ENCODE measurements around the gene RSPH4A. TPM values are rescaled to one million over a fixed set of nuclear protein-coding genes. Genes with fewer than 3 reads are reported as not detected.

Gene RSPH4A
- total and polyA plus RNA-seq, 2 of the 8 experiments (the other 6 are each of a cell fraction or from before 2014, with no cell fraction given) = 0.38 to 0.52 TPM

- H4K91ac ChIP-seq (replicated peaks; ENCODE audit: insufficient read length, low read length) = no peak within 1 kb of the TSS
- H3K4me3 ChIP-seq (ENCODE audit: extremely low read depth in 1 of 4, insufficient read depth in 2 of 4, low read depth in 3 of 4, low read length in 4 of 4) = peak within 1 kb of the TSS; percentile 76 to 97 (median 90)
- H3K18ac ChIP-seq (ENCODE audit: extremely low read depth, low read length) = no peak within 1 kb of the TSS; the same call in 1 of the 2 replicates
- H2BK20ac ChIP-seq (ENCODE audit: low read length) = no peak within 1 kb of the TSS
- peaks cover 5 to 43% of the 10 kb centered on the region in 2 experiments; a peak in 3 of 4 replicates for H3K79me2 ChIP-seq (ENCODE audit: control insufficient read depth in 1 of 2, insufficient read depth in 2 of 2, low read length in 2 of 2)
- H3K9ac ChIP-seq (replicated peaks in 1 of 4; ENCODE audit: extremely low read depth in 1 of 4, low read depth in 3 of 4, low read length in 3 of 4) = peak within 1 kb of the TSS; percentile 84 to 96 (median 84)
- peak within 1 kb of the TSS; percentile 72 for H4K5ac ChIP-seq (ENCODE audit: insufficient read length, low read depth, low read length)
- H2AK5ac ChIP-seq (ENCODE audit: low read depth, low read length) = no peak within 1 kb of the TSS
- no peak within 1 kb of the TSS for H3K23ac ChIP-seq (ENCODE audit: insufficient read length)
- H3K27ac ChIP-seq (ENCODE audit: low read depth, low read length) = peak within 1 kb of the TSS; percentile 27; the same call in 1 of the 2 replicates
- H3K36me3 ChIP-seq (ENCODE audit: control insufficient read depth in 2 of 4, insufficient read depth in 4 of 4, low read length in 3 of 4) = peaks cover 0 to 2% (median 0%) of the 10 kb centered on the region in 4 experiments; a peak in 1 of 8 replicates
- H4K8ac ChIP-seq (ENCODE audit: extremely low read depth, insufficient read depth, low read length) = peak within 1 kb of the TSS; percentile 80; the same call in 1 of the 2 replicates
- no peak within 1 kb of the TSS for H2BK12ac ChIP-seq (ENCODE audit: low read depth, low read length)
- H3K79me1 ChIP-seq (ENCODE audit: low read depth, low read length) = peaks cover 2% of the 10 kb centered on the region
- peak within 1 kb of the TSS; percentile 19 for H2BK120ac ChIP-seq (replicated peaks; ENCODE audit: low read depth, low read length)
- H3K9me3 ChIP-seq (ENCODE audit: insufficient read depth in 2 of 2, low read depth in 1 of 2, low read length in 1 of 2) = no peaks in the 10 kb centered on the region
- peaks cover 0 to 3% of the 10 kb centered on the region in 2 experiments for H4K20me1 ChIP-seq (replicated peaks in 1 of 2; ENCODE audit: control insufficient read depth in 1 of 2, insufficient read depth in 2 of 2, low read length in 2 of 2)
- H3K4ac ChIP-seq (replicated peaks; ENCODE audit: insufficient read length, low read depth, low read length) = no peak within 1 kb of the TSS
- H3K27me3 ChIP-seq (replicated peaks in 1 of 4; ENCODE audit: control insufficient read depth in 3 of 4, extremely low read depth in 1 of 4, insufficient read depth in 3 of 4, low read length in 3 of 4) = no peaks in the 10 kb centered on the region
- peak within 1 kb of the TSS; percentile 35 for H3K14ac ChIP-seq (ENCODE audit: insufficient read length)
- H3K4me1 ChIP-seq (replicated peaks in 1 of 4; ENCODE audit: control insufficient read depth in 3 of 4, insufficient read depth in 4 of 4, low read length in 3 of 4) = peaks cover 0 to 3% (median 1%) of the 10 kb centered on the region in 4 experiments; a peak in 3 of 7 replicates
- peak within 1 kb of the TSS; percentile 76 for H2BK5ac ChIP-seq (ENCODE audit: low read depth, low read length)
- peak; percentile 95 to 98 for DNase-seq (ENCODE audit: low read depth in 1 of 2, low spot score in 2 of 2)
- H2BK15ac ChIP-seq (ENCODE audit: low read length) = no peak within 1 kb of the TSS
- H3K4me2 ChIP-seq (ENCODE audit: insufficient read depth in 1 of 2, low read depth in 2 of 2, low read length in 2 of 2) = peak within 1 kb of the TSS; percentile 74 to 88
- peaks cover 3% of the 10 kb centered on the region; the same call in 1 of the 2 replicates for H3K23me2 ChIP-seq (ENCODE audit: low read depth, low read length)
- WGBS, 2 experiments (ENCODE audit: extremely low coverage in 1 of 2, insufficient coverage in 1 of 2, insufficient read length in 1 of 2, insufficient replicate concordance in 2 of 2, low coverage in 1 of 2, low lambda C conversion rate in 2 of 2, missing lambda C conversion rate in 1 of 2) = 1% methylated on average over 62 of the region's 62 CpGs; no CpG with 5 or more reads in 1 of the 2 experiments
- peak within 1 kb of the TSS; percentile 78 for H2AFZ ChIP-seq (ENCODE audit: low read length)
- peak within 1 kb of the TSS; percentile 60 for H3K56ac ChIP-seq (replicated peaks; ENCODE audit: insufficient read length, low read depth, low read length)
- FAIRE-seq = peak; percentile 39
- POLR2A ChIA-PET (ENCODE audit: partially characterized antibody) = interaction anchor here (0.8 to 1.7 kb wide), 10 partner anchors 10 to 290 kb away, joined by 3 to 12 read pairs (median 3); partner anchors contain the start of genes CALHM4, CALHM6, KPNA5 and RSPH4A
- CTCF ChIA-PET (ENCODE audit: partially characterized antibody) = interaction anchor here (0.5 to 5.9 kb wide), 15 partner anchors 11 to 353 kb away, joined by 3 to 59 read pairs (median 4); partner anchors contain the start of genes CALHM4 and RSPH4A
- TF ChIP-seq SAP30 (IDR thresholded peaks at IDR 0.05; ENCODE audit: insufficient read depth, insufficient replicate concordance, low read length) (no peak), ASH2L (IDR thresholded peaks at IDR 0.05; ENCODE audit: low read length) (peak; percentile 96), CBX8 (IDR thresholded peaks at IDR 0.05; ENCODE audit: borderline replicate concordance, low read depth, low read length) (no peak), POLR2AphosphoS5 (IDR thresholded peaks at IDR 0.05; ENCODE audit: low read depth, low read length) (peak; percentile 90), NANOG (IDR thresholded peaks at IDR 0.05; ENCODE audit: insufficient read depth, low read depth, low read length, poor library complexity, severe bottlenecking) (peak; percentile 28), ZNF274 (IDR thresholded peaks at IDR 0.05; ENCODE audit: borderline replicate concordance, extremely low read depth, low read length) (no peak), EP300 (IDR thresholded peaks at IDR 0.05; ENCODE audit: borderline replicate concordance in 1 of 2, low read depth in 2 of 2, low read length in 2 of 2) (0 out of 3 replicates have a peak, but pooled peaks of 1 of the 2 experiments have one; percentile 21), KDM1A (IDR thresholded peaks at IDR 0.05; ENCODE audit: borderline replicate concordance, low read length) (no peak), CEBPB (IDR thresholded peaks at IDR 0.05; ENCODE audit: low read depth, low read length) (0 out of 2 replicates have a peak, but pooled peaks have one; percentile 11), TEAD4 (IDR thresholded peaks at IDR 0.05; ENCODE audit: low read depth, low read length) (no peak)
Observed at GRCh38 chr6:116570856-116571682, 45.2 kb upstream of the RSPH4A start, which contains the start of gene RWDD1. TSS of gene RWDD1 (plus strand) at chr6:116571504. CDS start at chr6:116571583, 79 bp downstream.

Measured in H1 (cell line).